Measurements from ENCODE around the gene STAG1. TPM values are rescaled to one million over a fixed set of nuclear protein-coding genes. Genes with fewer than 3 reads are reported as not detected.

STAG1 gene
- total and polyA plus RNA-seq, 9 of the 15 experiments (the other 6 are each of a cell fraction or from before 2014, with no cell fraction given): 2.7 to 17.7 (median 8.8) TPM

GRCh38 chr3:136343873-136344555, 408.2 kb downstream of the STAG1 start (continued):
- TF ChIP-seq BMI1 (IDR thresholded peaks at IDR 0.05; ENCODE audit: low read length) (no peak), SETDB1 (IDR thresholded peaks at IDR 0.05; ENCODE audit: low read length) (no peak), SRF (CRISPR knock-in tag; IDR thresholded peaks at IDR 0.05) (no peak; a peak in 1 of 4 replicates), MGA (IDR thresholded peaks at IDR 0.05) (no peak; the same call in 1 of the 2 replicates), ZC3H8 (IDR thresholded peaks at IDR 0.05) (no peak), CSDE1 (IDR thresholded peaks at IDR 0.05) (no peak), BACH1 (tag; IDR thresholded peaks at IDR 0.05) (peak; percentile 36; the same call in 1 of the 2 replicates), ZBTB8A (IDR thresholded peaks at IDR 0.05; ENCODE audit: partially characterized antibody) (no peak), SMARCB1 (IDR thresholded peaks at IDR 0.05; ENCODE audit: insufficient read length, low read depth) (no peak), ZNF140 (CRISPR knock-in tag; IDR thresholded peaks at IDR 0.05) (no peak), ZNF174 (CRISPR knock-in tag; IDR thresholded peaks at IDR 0.05) (no peak), CGGBP1 (CRISPR knock-in tag; IDR thresholded peaks at IDR 0.05) (no peak), HNRNPH1 (optimal IDR thresholded peaks at IDR 0.05; ENCODE audit: low read depth, low read length) (no peak), ZBTB49 (CRISPR knock-in tag; IDR thresholded peaks at IDR 0.05; ENCODE audit: borderline replicate concordance) (no peak), PPARD (CRISPR knock-in tag; IDR thresholded peaks at IDR 0.05) (no peak)

Data from K562 (cell line).